Stimulated activated naive CD4-positive, alpha-beta T cell treated with Interleukin-2 at 50 U/mL for 16 hours (primary cell): ENCODE data around the gene CYP2U1.
A peak's percentile ranks its signal among the peaks of the same experiment; 100 is the strongest.
"Not testable (repeated sequence)": the region's sequence is repeated elsewhere in the genome, so short reads cannot be mapped to it uniquely, and the experiment has no call there.

Experiments used
- DNase-seq: peaks from one replicate; lab custom pipeline; 2025; lab: John Stamatoyannopoulos, UW

The CYP2U1 gene

GRCh38 chr4:107930821-107931774 is at the start of gene CYP2U1:
TSS of gene CYP2U1 (plus strand) at chr4:107931549. CDS start at chr4:107931644, 95 bp downstream.
- peak; percentile 72 for DNase-seq

GRCh38 chr4:107885865-107886264 is 45.5 kb upstream of the CYP2U1 start:
- no peak for DNase-seq

GRCh38 chr4:107888237-107888636 is 43.1 kb upstream of the CYP2U1 start:
- DNase-seq = no peak

GRCh38 chr4:107890779-107891178 is 40.6 kb upstream of the CYP2U1 start:
- no peak for DNase-seq

DNA sequence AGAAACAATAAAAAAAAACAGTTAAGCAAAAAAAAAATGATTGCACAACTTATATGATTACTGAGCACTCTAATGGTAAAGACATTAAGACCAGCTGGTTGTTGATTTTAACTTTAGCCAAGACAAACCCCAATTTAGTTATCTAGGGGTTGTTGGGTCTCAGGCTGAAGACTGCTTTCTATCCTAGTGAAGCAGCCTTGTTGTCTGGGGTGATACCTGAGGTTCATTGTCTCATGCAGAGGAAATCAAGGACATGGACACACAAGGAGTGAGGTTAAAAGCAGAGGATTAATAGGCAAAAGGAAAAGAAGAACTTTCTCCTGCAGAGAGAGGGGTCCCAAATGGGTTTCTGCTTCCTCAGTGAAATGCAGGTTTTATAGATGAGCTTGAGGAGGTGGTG is 40.0 kb upstream of the CYP2U1 start:
- no peak for DNase-seq

GRCh38 chr4:107893171-107894137 is 37.9 kb upstream of the CYP2U1 start:
- no peak for DNase-seq

DNA sequence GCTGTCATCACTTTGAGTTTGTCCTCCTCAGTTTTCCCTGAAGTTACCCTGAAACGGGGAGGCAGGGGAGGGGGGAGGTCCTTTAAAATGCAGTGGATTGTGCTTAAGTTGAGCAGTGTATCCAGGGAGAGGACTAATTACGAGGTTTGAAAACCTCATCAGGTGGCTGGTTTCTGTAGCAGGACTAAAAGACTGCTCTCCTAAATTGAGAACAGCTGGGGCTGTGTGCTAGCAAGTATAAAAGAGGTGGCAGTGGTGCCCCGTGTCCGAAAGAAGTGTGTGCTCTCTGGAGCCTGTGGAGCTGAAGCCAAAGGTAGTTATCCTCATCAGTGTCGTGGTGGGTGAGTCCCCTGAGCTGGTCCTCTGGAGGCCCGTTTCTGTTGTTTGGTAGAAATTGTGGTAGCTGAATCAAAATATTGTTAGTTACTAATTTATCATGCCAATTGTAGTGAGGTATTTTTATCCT is 37.2 kb upstream of the CYP2U1 start:
- DNase-seq = no peak

DNA sequence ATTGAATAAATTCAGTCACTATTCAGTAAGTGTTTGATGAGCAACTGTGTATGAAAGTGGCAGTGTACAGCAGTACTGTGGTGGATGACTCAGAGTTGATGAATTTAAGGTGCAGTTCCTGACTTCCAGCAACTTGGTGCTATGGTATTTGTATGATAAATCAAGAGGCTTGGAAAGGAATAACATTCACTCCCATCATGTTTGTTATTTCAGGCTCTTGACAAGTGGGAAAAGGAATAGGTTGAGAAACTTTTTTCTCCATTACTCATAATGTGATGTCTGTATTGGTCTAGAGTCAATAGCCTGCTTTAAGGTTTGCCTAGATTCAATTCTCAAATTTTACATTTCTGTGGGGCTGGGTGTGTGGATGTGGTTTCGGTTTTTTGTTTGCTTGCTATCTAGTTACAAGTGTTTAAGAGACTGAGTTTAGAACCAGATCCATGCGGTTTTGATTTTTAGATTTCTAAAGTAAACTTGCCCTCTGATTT is 35.1 kb upstream of the CYP2U1 start:
- no peak for DNase-seq

DNA sequence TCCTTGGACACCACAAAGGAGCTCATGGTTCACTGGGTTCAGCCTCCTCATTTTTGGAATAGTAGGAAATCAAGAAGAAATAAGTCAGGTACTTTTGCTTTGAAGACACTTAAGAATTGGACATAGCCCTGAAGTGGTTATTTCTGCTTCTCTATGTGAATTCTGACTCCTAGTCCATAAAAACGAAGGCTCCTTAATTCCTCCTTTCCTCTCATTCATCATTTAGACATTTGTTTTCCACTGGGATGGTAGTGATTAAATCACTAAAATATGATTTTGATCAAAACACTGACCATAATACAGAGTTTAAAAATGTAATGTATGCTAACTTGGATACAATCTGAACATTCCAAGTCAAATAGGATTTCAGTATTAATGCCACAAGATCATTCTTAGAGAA is 34.7 kb upstream of the CYP2U1 start:
- DNase-seq = no peak

GRCh38 chr4:107897823-107898222 is 33.5 kb upstream of the CYP2U1 start:
- DNase-seq = no peak

DNA sequence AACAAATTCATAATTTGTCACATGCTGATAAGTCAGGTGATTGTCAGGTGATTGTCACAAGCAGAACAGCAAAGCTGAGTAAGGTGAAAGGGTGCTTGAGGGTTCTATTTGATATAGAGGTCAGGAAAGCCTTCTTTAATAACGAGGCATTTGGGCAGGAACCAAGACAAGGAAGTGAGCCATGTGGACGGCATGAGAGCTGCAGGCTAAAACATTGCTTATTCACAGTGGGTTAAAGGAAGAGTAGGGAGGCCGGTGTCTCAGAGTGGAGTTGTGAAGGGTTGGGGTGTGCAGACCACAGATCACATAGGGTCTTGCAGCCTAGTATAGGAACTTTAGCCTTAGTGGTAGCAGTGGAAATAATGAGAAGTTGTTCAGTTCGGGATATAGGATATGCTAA is 31.3 kb upstream of the CYP2U1 start:
- no peak for DNase-seq

GRCh38 chr4:107900508-107900907 is 30.8 kb upstream of the CYP2U1 start:
- DNase-seq = no peak

GRCh38 chr4:107901213-107901934 is 30.0 kb upstream of the CYP2U1 start:
- no peak for DNase-seq

DNA sequence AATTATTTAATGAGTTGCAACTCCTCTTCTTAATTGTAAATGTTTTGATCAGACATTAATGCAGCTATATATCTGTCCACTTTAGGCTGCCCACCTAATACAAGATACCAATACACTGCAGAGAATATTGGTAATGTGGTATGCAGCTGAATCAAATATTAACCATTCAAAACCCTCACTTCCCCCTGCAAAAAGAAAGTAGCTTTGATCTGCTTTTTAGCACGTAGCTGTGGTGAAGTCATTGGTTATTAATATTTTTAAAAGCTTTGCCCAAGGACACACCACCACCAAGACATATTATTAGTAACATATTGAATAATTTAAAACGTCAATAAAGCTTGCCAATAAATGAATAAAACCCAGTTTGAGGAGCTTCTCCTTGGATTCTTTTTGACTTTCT is 28.6 kb upstream of the CYP2U1 start:
- DNase-seq = no peak

- DNase-seq = not testable (repeated sequence)
These were observed 26.3 kb upstream of the CYP2U1 start for GRCh38 chr4:107905082-107905481.

GRCh38 chr4:107906458-107907100 is 24.8 kb upstream of the CYP2U1 start:
- no peak for DNase-seq

- DNase-seq = no peak
These were observed 23.0 kb upstream of the CYP2U1 start for GRCh38 chr4:107908377-107908776.

GRCh38 chr4:107913283-107913899 is 18.0 kb upstream of the CYP2U1 start:
- peak; percentile 6 for DNase-seq

GRCh38 chr4:107915220-107915619 is 16.1 kb upstream of the CYP2U1 start:
- DNase-seq = no peak

GRCh38 chr4:107916623-107917022 is 14.7 kb upstream of the CYP2U1 start:
- no peak for DNase-seq

DNA sequence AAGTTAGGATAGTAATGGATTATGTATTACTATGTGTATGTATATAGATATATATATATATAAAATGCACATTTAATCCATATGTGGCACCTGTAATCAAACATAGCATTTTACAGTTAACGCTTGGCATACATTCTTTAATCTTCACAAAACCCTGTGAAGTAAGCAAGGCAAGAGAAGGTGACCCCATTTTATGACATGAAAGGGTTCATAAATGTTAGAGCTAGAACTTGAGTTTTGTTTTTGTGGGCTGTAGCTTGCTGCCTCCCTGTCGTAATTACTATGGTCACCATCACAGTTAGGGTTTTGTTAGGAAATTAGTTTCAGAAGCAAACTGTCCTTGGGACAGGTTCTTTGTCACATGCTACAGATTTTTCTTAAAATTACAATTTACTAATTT is 13.8 kb upstream of the CYP2U1 start:
- no peak for DNase-seq
